KBM-7 (cell line): ENCODE results near the gene COX19.

Source experiments
- DNase-seq: peaks from one replicate; pipeline ENCODE4 v3.0.0-alpha.2; 2015
- in situ Hi-C: fragments of 300-500 bp; cut with MboI; formaldehyde crosslinking; loops from 2 replicates; pipeline ENCODE4 v1.14.3; 2020; ENCODE audit warnings: low sequenced_read_pairs, low pct_unique_long_range_greater_than_20kb, mixed read lengths

The COX19 gene

GRCh38 chr7:920351-921070 lies 54.8 kb downstream of the COX19 start:
- DNase-seq, result no peak
- in situ Hi-C loops, result no loop called here

DNA sequence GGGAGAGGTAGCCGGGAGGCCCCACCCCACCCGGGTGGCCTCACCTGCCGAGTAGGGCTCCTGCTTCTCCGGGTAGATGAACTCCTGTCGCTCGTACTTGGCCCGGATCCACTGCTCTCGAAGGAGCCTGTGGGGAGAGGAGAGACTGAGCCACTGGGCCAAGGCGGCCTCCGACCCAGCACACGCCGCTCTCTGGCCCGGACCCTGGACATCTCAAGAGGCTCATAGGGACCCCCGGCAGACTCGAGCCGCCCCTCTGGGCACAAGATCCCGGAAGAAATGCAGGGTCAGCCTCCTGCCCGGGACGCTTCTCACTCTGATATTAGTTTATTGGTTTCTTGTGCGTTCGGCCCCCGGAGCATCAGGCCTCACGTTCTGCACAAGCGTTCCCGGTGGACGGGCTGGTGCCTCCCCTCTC lies 55.4 kb downstream of the COX19 start:
- in situ Hi-C loops, result no loop called here
- DNase-seq, result no peak

DNA sequence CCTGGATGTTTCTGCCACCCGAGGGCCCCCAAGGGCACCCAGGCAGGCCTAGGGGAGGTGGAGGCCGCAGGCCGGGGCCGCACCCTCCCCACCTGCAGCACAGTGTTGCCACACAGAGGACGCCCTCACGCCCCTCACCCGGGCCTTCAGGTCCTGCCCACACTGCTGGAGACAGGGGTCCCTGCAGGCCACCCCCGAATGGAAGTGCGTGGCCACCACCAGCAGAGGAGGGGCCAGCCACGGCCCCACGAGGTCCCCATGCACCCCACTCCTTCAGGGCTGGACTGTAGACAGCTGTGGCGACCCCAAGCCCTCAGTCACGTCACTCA lies 56.3 kb downstream of the COX19 start:
- no peak for DNase-seq
- in situ Hi-C loops, result no loop called here

- in situ Hi-C loops, result no loop called here
- no peak for DNase-seq
These were observed 56.8 kb downstream of the COX19 start for GRCh38 chr7:918441-919113.

DNA sequence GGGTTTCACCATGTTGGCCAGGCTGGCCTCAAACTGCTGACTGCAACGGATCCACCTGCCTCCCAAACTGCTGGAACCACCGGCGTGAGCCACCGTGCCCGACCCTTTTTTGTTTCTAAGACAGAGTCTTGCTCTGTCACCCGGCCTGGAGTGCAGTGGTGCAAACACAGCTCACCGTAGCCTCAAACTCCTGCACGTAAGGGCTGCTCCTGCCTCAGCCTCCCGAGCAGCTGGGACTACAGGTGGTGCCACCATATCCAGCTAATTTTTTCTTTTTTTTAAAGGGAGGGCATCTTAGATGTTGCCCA lies 57.3 kb downstream of the COX19 start:
- in situ Hi-C loops, result no loop called here
- no peak for DNase-seq

DNA sequence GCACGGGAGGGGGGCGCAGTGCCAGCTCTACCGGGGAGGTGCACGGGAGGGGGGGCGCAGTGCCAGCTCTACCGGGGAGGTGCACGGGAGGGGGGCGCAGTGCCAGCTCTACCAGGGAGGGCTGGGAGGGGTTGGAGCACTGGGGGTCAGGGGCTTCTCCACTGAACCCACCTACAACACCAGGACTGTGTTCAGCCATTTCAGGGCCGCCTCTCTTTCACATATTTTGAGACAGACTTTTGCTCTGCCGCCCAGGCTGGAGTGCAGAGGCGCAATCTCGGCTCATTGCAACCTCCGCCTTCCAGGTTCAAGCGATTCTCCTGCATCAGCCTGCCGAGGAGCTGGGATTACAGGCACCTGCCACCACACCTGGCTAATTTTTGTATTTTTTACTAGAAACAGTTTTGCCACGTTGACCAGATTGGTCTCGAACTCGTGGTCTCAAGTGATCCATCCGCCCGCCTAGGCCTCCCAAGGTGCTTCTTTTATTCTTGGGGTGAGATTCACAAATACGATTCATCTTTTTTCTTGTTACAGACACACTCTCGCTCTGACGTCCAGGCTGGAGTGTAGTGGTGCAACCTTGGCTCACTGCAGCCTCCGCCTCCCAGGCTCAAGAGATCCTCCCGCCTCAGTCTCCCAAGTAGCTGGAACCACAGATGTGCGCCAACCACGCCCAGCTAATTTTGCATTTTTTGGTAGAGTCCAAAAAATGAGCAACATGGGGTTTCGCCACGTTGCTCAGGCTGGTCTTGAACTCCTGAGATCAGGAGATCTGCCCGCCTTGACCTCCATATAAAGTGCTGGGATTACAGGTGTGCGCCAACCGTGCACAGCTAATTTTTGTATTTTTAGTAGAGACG lies 57.9 kb downstream of the COX19 start:
- in situ Hi-C loops, result no loop called here
- no peak for DNase-seq

DNA sequence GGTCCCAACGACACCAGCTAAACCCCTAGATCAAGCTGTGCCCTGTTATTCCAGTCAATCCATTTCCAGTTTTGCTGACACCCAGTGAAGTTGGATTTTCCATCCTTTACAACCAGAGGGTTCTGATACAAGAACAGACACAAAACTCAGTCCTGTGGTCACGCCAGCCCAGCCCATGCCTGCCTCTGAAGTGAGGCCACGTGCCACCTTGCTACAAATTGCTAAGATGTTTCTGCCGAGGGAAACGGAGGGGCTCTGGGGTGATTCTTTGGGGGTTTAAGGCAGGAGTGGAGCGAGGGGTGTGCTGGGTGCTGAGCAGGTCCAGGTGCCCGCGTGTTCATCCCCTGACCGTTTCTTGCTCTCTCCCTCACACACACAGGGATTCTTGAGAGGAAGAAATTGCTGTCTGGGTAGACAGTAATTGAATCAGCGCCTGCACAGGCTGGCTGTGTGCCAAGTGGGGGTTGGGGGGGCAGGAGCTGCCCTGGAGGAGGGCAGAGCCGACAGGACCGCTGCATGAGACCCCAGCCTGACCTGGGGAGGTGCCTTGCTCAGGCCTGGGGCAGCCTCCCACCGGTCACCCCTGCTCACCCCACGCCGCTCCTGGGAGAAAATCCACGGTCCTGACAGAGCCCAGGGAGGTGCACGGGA lies 58.9 kb downstream of the COX19 start:
- in situ Hi-C loops, result no loop called here
- no peak for DNase-seq
